Thyroid gland (tissue), 4 donors: ENCODE measurements around the gene EFNA5. TPM values are rescaled to one million over a fixed set of nuclear protein-coding genes. Genes with fewer than 3 reads are reported as not detected.

Source experiments
- DNase-seq, 2 donors: peaks; one replicate each; pipeline ENCODE4 v3.0.0-alpha.2; 2019
- H3K27ac ChIP-seq, 3 donors: fragments of 200-600 bp; sonication (generic); 1 replicate in 2 of 3; 2 replicates in 1 of 3; pipeline ENCODE4 v1.5.1; 2016 to 2019; ENCODE audit warnings: mild to moderate bottlenecking in 1 of 3, moderate library complexity in 1 of 3
- H3K27me3 ChIP-seq: fragments of 200-600 bp; sonication (generic); one replicate; pipeline ENCODE4 v1.5.1; 2019
- H3K36me3 ChIP-seq, 2 donors: fragments of 200-600 bp; sonication (generic); one replicate each; pipeline ENCODE4 v1.5.1; 2016 to 2019
- H3K4me1 ChIP-seq, 2 donors: fragments of 200-600 bp; sonication (generic); one replicate each; pipeline ENCODE4 v1.5.1; 2017 to 2019
- H3K4me3 ChIP-seq, 3 donors: fragments of 200-600 bp; sonication (generic); replicated peaks in 1 of 3; 1 replicate in 2 of 3; 2 replicates in 1 of 3; pipeline ENCODE4 v1.5.1; 2016; ENCODE audit warnings: mild to moderate bottlenecking in 1 of 3
- H3K9me3 ChIP-seq: fragments of 200-600 bp; sonication (generic); one replicate; pipeline ENCODE4 v1.5.1; 2017
- POLR2A ChIP-seq, 2 donors: fragments of 450-650 bp; IDR thresholded peaks; one replicate each; pipeline ENCODE4 v1.6.1; 2017; ENCODE audit warnings: antibody characterized with exemption in 2 of 2, mild to moderate bottlenecking in 2 of 2, moderate library complexity in 1 of 2
- WGBS, 2 donors: methylation state at CpG; one replicate each; pipeline ENCODE4 v1.1.5; 2017; 5-methylcytosine and 5-hydroxymethylcytosine counted together
- intact Hi-C: fragments of 100-400 bp; cut with DNase I; formaldehyde crosslinking; loops from one replicate; pipeline ENCODE4 v1.15.1; 2023
- total RNA-seq, 4 donors: library from RNA; depleted of rRNA; stranded (reverse); fragments of >200 nt; gene quantifications; one replicate each; pipeline ENCODE4 v1.2.3, GENCODE V29; 2016
- TF ChIP-seq, protein P1 (sequence below), 6 experiments: fragments of 200-600 bp in 3 of 6; fragments of 450-650 bp in 3 of 6; sonication (generic) in 3 of 6; IDR thresholded peaks; one replicate each; pipeline ENCODE4 v1.5.1; 2016 to 2019; ENCODE audit warnings: antibody characterized with exemption in 6 of 6, mild to moderate bottlenecking in 2 of 6, inconsistent platforms in 1 of 6, moderate library complexity in 1 of 6

EFNA5 gene
- total RNA-seq, 4 donors from 2014 or later: 5.7 to 17.2 (median 6.4) TPM

DNA sequence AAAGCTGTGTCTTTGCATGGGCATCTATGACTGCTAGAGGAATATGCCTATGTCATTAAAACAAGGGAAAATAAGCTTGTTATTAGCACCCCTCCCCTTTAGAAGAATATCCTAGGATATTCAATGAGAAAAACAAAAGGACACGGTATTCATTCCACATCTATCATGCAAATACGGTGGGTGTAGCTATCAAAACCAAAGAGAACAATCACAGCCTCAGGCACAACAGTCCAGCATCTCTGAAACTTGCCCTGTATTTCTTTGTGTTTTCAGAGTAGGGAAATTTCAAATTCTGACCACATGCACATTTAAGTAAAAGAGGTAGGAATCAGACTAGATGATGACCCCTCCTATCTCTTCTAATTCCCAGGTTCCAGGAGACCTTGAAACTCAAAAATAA, 209.9 kb downstream of the EFNA5 start:
- Histone ChIP-seq H3K36me3 (no peaks in the 10 kb centered on the region), H3K4me3 (no peak overlapping the region), H3K27me3 (no peaks in the 10 kb centered on the region), H3K4me1 (no peaks in the 10 kb centered on the region), H3K9me3 (no peaks in the 10 kb centered on the region), H3K27ac (no peak overlapping the region)
- 68 to 74% methylated on average over 2 of the region's 2 CpGs for WGBS, 2 donors
- no peak for DNase-seq
- intact Hi-C loops: no loop called here
- TF ChIP-seq, protein P1, sequence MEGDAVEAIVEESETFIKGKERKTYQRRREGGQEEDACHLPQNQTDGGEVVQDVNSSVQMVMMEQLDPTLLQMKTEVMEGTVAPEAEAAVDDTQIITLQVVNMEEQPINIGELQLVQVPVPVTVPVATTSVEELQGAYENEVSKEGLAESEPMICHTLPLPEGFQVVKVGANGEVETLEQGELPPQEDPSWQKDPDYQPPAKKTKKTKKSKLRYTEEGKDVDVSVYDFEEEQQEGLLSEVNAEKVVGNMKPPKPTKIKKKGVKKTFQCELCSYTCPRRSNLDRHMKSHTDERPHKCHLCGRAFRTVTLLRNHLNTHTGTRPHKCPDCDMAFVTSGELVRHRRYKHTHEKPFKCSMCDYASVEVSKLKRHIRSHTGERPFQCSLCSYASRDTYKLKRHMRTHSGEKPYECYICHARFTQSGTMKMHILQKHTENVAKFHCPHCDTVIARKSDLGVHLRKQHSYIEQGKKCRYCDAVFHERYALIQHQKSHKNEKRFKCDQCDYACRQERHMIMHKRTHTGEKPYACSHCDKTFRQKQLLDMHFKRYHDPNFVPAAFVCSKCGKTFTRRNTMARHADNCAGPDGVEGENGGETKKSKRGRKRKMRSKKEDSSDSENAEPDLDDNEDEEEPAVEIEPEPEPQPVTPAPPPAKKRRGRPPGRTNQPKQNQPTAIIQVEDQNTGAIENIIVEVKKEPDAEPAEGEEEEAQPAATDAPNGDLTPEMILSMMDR (IDR thresholded peaks at IDR 0.05): no peak
- TF ChIP-seq POLR2A (IDR thresholded peaks at IDR 0.05): no peak

DNA sequence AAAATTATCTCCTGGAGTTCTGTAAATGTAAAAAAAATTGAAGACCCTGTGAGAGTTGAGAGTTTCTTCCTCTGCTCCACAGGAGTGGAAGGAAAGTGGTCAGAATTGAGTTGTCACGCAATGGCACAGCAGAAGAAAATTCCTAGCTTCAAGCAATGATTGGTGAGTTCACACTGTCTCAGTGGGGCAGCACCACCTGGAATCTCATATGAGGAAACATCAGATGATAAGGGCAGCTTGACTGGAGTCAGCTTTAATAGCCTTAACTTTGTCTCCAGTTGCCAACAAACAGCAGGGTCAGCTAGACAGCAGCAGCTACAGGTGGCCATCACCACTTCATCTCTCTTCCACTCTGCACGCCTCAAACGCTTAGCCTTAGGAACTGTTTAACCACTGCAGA, 211.1 kb downstream of the EFNA5 start:
- Histone ChIP-seq H3K27me3 (no peaks in the 10 kb centered on the region), H3K4me3 (no peak overlapping the region), H3K9me3 (no peaks in the 10 kb centered on the region), H3K36me3 (no peaks in the 10 kb centered on the region), H3K4me1 (no peaks in the 10 kb centered on the region), H3K27ac (no peak overlapping the region)
- intact Hi-C loops: no loop called here
- DNase-seq: no peak
- WGBS, 2 donors: 93 to 94% methylated on average over 3 of the region's 3 CpGs
- TF ChIP-seq POLR2A (IDR thresholded peaks at IDR 0.05): no peak
- TF ChIP-seq, protein P1 (IDR thresholded peaks at IDR 0.05): no peak

DNA sequence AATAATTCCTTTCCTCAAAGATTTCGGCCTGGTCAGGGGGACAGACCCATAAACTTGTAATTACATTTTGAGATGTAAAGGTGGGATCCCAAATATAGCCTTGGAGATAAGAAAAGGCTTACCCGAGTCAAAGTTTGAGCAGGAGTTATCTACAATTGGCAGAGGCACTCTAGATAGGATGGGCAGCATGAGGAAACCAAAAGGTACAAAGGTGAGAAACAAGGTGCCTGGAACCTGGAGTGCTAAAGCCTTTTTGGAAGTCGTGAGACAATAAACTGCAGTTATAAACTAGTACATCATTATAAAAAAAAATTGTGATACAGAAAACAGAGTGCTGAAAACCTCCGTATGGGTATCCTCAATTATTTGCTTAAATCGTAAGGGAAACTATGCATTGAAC, 212.4 kb downstream of the EFNA5 start:
- Histone ChIP-seq H3K4me3 (no peak overlapping the region), H3K4me1 (no peaks in the 10 kb centered on the region), H3K27me3 (no peaks in the 10 kb centered on the region), H3K27ac (no peak overlapping the region), H3K36me3 (no peaks in the 10 kb centered on the region), H3K9me3 (no peaks in the 10 kb centered on the region)
- WGBS, 2 donors: 86 to 88% methylated on average over 5 of the region's 5 CpGs
- no peak for TF ChIP-seq POLR2A (IDR thresholded peaks at IDR 0.05)
- TF ChIP-seq, protein P1 (IDR thresholded peaks at IDR 0.05): no peak
- intact Hi-C loops: no loop called here
- DNase-seq: no peak

DNA sequence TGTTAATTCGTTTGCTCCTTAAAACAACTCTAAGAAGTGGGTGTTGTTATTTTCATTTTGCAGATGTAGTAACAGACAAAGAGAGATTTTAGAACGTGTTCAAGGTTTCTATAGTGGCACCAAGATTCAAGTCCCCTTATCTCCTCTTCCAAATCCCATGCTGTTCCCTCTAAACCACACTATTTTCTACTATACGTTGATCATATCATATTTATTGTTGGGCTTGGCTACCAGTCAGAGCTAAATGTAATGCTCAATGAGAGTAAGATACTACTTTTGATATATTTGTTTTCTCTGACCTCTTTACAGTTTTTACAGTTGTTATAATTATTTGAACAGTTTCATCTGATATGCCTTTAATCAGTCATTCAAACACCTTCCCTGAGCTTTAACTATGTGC, 212.9 kb downstream of the EFNA5 start:
- intact Hi-C loops: no loop called here
- no peak overlapping the region for H3K4me3 ChIP-seq
- 69 to 85% methylated on average over 3 of the region's 3 CpGs for WGBS, 2 donors
- TF ChIP-seq POLR2A (IDR thresholded peaks at IDR 0.05): no peak
- TF ChIP-seq, protein P1 (IDR thresholded peaks at IDR 0.05): no peak
- no peak overlapping the region for H3K27ac ChIP-seq
- DNase-seq: no peak
- no peaks in the 10 kb centered on the region for H3K27me3 ChIP-seq
- no peaks in the 10 kb centered on the region for H3K4me1 ChIP-seq
- no peaks in the 10 kb centered on the region for H3K36me3 ChIP-seq
- no peaks in the 10 kb centered on the region for H3K9me3 ChIP-seq

DNA sequence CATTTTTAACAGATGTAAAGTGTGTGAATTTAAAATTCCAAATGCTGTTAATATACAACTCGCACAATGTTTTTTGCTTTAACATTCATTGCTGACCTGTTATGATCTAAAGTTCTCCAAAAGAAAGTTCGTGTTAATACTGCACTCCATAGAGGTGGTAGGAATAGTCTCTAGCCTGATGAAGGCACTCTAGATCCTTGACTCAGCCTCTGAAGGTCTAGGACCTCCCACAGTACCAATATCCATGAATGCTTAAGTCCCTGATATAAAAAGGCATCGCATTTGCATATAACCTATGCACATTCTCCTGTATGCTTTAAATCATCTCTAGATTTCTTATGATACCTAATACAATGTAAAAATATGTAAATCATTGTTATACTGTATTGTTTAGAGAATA, 213.6 kb downstream of the EFNA5 start:
- TF ChIP-seq, protein P1 (IDR thresholded peaks at IDR 0.05): no peak
- no peak for TF ChIP-seq POLR2A (IDR thresholded peaks at IDR 0.05)
- no peak overlapping the region for H3K27ac ChIP-seq
- intact Hi-C loops: no loop called here
- no peaks in the 10 kb centered on the region for H3K27me3 ChIP-seq
- H3K4me1 ChIP-seq: no peaks in the 10 kb centered on the region
- H3K9me3 ChIP-seq: no peaks in the 10 kb centered on the region
- no peak overlapping the region for H3K4me3 ChIP-seq
- no peaks in the 10 kb centered on the region for H3K36me3 ChIP-seq
- DNase-seq: no peak
- 83 to 95% methylated on average over 3 of the region's 3 CpGs for WGBS, 2 donors
